IPS-18a (cell line): Measurements from ENCODE around the gene TRIO.

Source experiments
- H3K27ac ChIP-seq: one replicate; pipeline ENCODE4 v1.5.1; 2013; ENCODE audit warnings: low read length
- H3K27me3 ChIP-seq: one replicate; pipeline ENCODE4 v1.6.1; 2013; ENCODE audit warnings: mild to moderate bottlenecking, low read length; ENCODE audit not compliant: control insufficient read depth, insufficient read depth
- H3K36me3 ChIP-seq: one replicate; pipeline ENCODE4 v1.6.1; 2013; ENCODE audit warnings: low read depth, low read length; ENCODE audit not compliant: control insufficient read depth
- H3K4me1 ChIP-seq: one replicate; pipeline ENCODE4 v1.6.1; 2013; ENCODE audit warnings: low read depth, low read length; ENCODE audit not compliant: control insufficient read depth
- H3K4me3 ChIP-seq: one replicate; pipeline ENCODE4 v1.5.1; 2013; ENCODE audit warnings: low read length
- H3K9ac ChIP-seq: one replicate; pipeline ENCODE4 v1.6.1; 2013; ENCODE audit warnings: mild to moderate bottlenecking, low read length, moderate library complexity
- H3K9me3 ChIP-seq: one replicate; pipeline ENCODE4 v1.6.1; 2013; ENCODE audit warnings: low read depth, low read length; ENCODE audit not compliant: control insufficient read depth

The TRIO gene

DNA sequence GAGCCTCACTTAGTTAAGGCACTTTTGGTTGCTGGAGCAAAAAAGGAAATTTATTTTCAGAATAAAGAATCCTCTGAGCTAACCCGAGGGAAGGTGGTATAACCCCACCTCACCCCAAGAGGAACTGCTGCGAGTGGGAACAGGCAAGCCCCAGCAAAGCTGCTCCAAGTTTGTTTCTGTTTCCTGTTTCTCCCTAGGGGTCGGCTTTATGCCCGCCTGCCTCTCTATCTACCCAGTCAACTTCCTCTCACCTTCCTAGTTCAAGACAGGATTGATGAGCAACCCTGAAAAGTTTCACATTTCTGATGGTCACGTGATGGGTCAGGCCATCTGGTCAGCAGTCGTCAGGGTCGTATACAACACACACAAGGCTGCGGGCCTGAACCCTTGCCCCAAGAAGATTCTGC is 31.1 kb downstream of the TRIO start:
- Histone ChIP-seq H3K4me3 (no peak overlapping the region), H3K9me3 (no peaks in the 10 kb centered on the region), H3K36me3 (no peaks in the 10 kb centered on the region), H3K27me3 (no peaks in the 10 kb centered on the region), H3K9ac (peak overlapping the region; percentile 14), H3K27ac (peak overlapping the region; percentile 34), H3K4me1 (peaks cover 53% of the 10 kb centered on the region)

DNA sequence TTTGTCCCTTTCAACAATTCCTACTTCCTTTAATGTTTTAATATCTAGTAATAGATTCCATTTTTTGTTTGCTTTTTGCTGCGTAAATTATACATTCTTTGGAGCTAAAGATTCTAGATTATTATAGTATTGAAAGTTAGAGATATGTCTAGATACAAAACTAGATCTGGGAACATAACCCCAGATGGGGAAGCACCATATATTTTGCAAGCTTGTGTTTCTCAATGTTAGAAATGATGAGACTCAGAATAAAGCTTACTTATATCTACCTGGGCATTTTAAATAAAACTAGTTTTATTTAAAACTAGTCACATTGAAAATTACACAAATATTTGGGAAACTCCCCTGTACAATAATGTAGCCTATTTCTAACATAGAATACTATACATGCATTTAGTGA is 32.2 kb downstream of the TRIO start:
- Histone ChIP-seq H3K27me3 (no peaks in the 10 kb centered on the region), H3K27ac (no peak overlapping the region), H3K4me3 (no peak overlapping the region), H3K9me3 (no peaks in the 10 kb centered on the region), H3K4me1 (peaks cover 49% of the 10 kb centered on the region), H3K36me3 (no peaks in the 10 kb centered on the region), H3K9ac (no peak overlapping the region)

DNA sequence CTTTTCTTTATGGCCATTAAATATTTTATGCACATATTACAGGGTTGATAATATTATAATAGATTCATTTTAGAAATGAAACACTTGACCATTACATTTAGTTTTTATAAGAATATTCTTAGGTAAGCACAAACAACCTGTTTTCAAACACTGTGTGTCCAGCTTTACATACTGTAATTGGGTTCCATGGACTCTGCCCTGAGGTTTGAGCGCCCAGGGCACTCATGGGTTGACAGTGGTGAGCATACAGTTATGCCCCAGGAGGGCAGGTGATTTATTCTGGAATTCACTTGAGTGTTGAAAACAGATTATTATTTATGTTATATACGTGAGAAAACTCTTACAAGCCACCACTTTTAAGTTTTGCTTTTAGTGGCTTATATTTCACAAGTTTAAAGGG is 33.7 kb downstream of the TRIO start:
- H3K27ac ChIP-seq: no peak overlapping the region
- no peak overlapping the region for H3K4me3 ChIP-seq
- no peaks in the 10 kb centered on the region for H3K9me3 ChIP-seq
- H3K4me1 ChIP-seq: peaks cover 47% of the 10 kb centered on the region
- no peak overlapping the region for H3K9ac ChIP-seq
- no peaks in the 10 kb centered on the region for H3K36me3 ChIP-seq
- no peaks in the 10 kb centered on the region for H3K27me3 ChIP-seq

DNA sequence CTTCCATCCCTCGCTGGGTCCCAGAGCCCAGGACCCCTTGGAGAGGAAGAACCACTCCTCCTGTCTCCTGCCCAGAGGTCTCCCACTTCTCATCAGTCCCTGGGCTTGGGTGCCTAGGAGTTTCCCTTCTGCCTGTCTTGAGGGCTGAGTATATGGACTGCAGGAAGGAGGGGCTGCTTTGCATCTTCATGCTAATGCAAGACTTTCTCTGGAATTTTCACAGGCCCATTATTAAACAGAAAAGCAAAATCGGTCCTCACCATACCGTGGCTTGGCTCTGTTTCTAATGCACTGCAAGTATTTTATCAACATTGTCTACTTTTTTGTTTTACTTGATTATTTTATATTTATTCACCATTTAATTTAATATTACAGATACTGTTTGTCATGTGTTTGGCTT is 34.5 kb downstream of the TRIO start:
- no peak overlapping the region for H3K27ac ChIP-seq
- H3K9ac ChIP-seq: no peak overlapping the region
- H3K9me3 ChIP-seq: no peaks in the 10 kb centered on the region
- no peaks in the 10 kb centered on the region for H3K36me3 ChIP-seq
- peaks cover 49% of the 10 kb centered on the region for H3K4me1 ChIP-seq
- H3K4me3 ChIP-seq: no peak overlapping the region
- no peaks in the 10 kb centered on the region for H3K27me3 ChIP-seq

DNA sequence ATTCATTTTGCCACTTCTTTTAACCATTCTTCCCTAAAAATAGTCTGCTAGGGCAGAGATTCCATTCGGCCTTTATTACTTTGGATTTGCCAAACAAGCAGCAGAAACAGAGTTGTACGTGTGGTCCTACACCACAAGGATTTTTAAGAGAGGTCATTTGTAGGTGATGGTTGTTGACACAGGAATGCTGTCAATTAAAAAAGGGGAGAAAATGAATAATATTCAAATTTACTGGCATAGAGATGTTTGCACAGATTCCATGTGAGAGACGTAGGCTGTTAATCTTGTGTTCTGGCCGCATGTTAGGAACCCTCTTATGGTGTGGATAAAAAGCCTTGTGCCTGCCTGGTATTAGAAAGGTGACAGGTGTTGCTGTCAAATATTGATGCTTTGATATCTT is 34.9 kb downstream of the TRIO start:
- peaks cover 51% of the 10 kb centered on the region for H3K4me1 ChIP-seq
- H3K27ac ChIP-seq: no peak overlapping the region
- H3K27me3 ChIP-seq: no peaks in the 10 kb centered on the region
- H3K4me3 ChIP-seq: no peak overlapping the region
- H3K9ac ChIP-seq: no peak overlapping the region
- H3K9me3 ChIP-seq: no peaks in the 10 kb centered on the region
- H3K36me3 ChIP-seq: no peaks in the 10 kb centered on the region

DNA sequence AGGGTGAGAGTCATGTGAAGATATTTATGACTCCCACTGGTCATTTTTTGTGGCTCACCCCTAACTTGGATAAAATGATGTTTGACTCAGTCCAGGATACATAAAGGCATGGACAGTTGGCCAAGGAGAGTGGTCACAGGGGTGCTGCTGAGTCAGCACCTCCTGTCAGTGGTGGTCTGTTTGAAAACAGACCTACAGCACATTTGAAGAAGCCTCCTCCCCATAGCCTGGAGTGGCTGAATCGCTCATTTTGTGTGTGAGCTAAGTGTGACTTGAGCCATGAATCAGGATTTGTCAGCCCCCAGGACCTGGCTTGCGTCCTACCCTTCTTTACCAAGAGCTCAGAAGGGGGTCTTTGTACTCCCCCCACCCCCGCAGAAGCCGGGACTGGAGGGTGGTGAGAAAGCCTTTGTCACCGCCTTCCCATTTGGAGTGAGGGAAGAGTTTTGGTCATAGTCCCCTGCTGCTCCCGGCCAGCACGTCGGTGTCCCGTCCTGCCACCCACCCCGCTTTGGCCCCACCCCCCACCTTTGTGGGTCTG is 35.6 kb downstream of the TRIO start:
- Histone ChIP-seq H3K9ac (no peak overlapping the region), H3K27ac (no peak overlapping the region), H3K4me3 (no peak overlapping the region), H3K9me3 (no peaks in the 10 kb centered on the region), H3K27me3 (no peaks in the 10 kb centered on the region), H3K36me3 (no peaks in the 10 kb centered on the region), H3K4me1 (peaks cover 52% of the 10 kb centered on the region)

DNA sequence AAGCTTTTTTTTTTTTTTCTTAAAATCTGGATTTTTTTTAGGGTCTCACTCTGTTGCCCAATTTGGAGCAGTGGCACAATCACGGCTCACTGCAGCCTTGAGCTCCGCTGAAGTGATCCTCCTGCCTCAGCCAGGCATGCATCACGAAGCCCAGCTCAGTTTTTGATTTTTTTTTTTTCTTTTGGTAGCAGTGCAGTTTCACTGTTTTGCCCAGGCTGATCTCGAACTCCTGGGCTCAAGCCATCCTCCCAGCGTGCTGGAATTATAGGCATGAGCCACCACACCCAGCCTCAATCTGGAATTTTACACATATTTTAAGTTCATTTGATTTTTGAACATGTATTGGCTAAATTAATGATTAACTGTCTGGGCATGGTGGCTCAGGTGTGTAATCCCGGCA is 36.3 kb downstream of the TRIO start:
- H3K9ac ChIP-seq: no peak overlapping the region
- H3K4me3 ChIP-seq: no peak overlapping the region
- no peak overlapping the region for H3K27ac ChIP-seq
- no peaks in the 10 kb centered on the region for H3K9me3 ChIP-seq
- H3K27me3 ChIP-seq: no peaks in the 10 kb centered on the region
- no peaks in the 10 kb centered on the region for H3K36me3 ChIP-seq
- H3K4me1 ChIP-seq: peaks cover 52% of the 10 kb centered on the region

DNA sequence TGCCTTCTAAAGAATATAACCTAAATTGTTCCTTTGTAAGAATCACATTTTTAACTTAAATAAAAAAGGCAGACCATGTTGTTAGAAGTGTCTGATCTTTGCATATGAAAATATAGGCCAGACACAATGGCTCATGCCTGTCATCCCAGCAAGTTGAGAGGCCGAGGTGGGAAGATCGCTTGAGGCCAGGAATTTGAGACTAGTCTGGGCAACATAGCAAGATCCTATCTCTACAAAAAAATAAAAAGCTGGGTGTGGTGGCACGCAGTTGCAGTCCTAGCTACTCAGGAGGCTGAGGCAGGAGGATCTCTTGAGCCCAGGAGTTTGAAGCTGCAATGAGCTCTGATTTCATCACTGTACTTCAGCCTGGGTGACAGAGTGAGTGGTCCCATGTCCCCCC is 37.3 kb downstream of the TRIO start:
- Histone ChIP-seq H3K4me1 (peaks cover 52% of the 10 kb centered on the region), H3K27me3 (no peaks in the 10 kb centered on the region), H3K9ac (no peak overlapping the region), H3K9me3 (no peaks in the 10 kb centered on the region), H3K27ac (no peak overlapping the region), H3K36me3 (no peaks in the 10 kb centered on the region), H3K4me3 (no peak overlapping the region)

DNA sequence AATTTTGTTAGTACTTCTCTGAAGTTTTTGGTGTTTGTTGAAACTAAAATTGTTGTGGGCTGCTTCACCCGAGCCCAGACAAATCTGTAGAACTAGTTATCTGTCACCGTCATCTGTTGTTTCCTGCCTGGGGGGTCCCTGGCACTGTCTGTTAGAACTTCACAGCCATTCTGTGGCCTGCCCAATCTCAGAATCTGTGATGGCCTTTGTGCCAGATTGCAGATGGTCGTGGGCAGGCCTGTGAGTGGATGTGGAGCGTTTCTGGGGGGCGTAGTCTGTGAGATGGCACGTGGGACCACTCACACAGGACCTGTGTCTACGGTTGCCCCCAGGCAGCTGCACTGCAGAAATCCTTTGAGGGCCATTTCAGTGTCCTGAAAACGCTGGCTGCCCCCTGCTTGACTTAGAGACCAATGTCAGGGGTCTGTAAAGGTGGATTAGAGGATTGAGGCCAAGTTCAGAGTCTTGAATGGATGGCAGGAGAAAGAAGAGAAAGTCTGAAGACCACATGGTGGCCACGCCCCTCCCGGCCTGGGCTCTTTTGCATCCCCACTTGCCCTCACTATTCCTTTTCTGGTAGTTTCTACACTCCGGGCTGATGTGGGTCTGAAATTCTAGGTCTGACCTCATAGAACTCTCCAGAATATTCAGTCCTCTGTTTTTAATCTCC is 38.3 kb downstream of the TRIO start:
- no peak overlapping the region for H3K27ac ChIP-seq
- no peak overlapping the region for H3K4me3 ChIP-seq
- no peaks in the 10 kb centered on the region for H3K9me3 ChIP-seq
- H3K36me3 ChIP-seq: no peaks in the 10 kb centered on the region
- no peaks in the 10 kb centered on the region for H3K27me3 ChIP-seq
- peaks cover 52% of the 10 kb centered on the region for H3K4me1 ChIP-seq
- H3K9ac ChIP-seq: no peak overlapping the region

DNA sequence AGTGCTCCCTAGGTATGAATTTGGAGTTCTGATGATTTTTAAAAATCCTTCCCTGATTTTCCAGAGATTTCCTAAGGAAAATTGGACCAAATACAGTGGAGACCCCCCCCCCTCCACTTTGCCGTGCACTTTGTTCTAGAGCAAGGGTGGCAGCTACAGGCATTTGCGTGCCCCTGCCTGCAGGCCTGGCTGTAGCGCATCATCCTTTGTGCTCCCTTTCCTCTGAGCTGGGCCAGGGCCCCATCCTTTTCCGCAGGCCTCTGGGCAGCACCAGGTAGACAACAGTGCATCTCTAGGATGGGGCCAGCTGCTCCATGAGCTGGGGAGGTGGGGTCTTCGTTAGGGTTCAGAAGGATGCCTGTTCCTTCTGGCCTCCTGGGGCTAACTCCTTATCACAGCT is 39.6 kb downstream of the TRIO start:
- Histone ChIP-seq H3K9ac (no peak overlapping the region), H3K27me3 (no peaks in the 10 kb centered on the region), H3K4me3 (no peak overlapping the region), H3K36me3 (no peaks in the 10 kb centered on the region), H3K27ac (no peak overlapping the region), H3K9me3 (no peaks in the 10 kb centered on the region), H3K4me1 (peaks cover 53% of the 10 kb centered on the region)

DNA sequence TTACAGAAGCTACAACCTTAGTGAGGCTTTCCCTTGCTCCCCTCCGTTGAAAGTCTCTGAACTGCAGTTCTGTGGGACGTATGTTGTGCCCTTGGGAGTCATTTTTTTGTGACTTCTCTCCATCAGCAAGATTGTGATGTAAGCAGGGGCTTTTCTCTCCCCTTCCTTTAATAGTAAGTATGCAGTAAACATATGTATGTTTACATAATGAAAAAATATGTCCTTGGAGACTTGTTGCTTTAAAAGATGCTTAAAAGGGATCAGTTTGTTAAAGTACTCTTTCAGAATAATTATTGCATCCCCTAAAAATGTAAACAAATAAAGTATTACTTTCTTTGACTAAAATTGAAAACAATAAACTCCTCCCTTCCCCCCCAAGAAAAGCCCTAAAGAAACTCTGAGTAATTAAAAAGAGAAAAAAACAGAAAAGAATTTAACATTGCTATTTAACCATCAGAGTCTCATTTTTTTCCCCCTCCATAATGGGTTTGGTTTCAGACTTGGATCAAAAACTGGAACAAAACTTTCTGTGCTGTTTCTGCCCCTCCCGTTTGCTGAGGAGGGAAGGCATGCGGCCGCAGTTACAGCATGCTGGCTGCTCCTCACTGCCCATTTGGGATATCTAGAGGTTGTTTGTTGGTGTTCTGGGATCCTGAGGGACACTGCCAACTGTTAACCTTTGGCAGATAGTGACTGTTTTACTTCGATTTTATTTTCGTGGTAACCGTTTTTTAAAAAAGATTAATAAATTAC is 40.2 kb downstream of the TRIO start:
- Histone ChIP-seq H3K27ac (no peak overlapping the region), H3K27me3 (no peaks in the 10 kb centered on the region), H3K9ac (no peak overlapping the region), H3K36me3 (no peaks in the 10 kb centered on the region), H3K9me3 (no peaks in the 10 kb centered on the region), H3K4me1 (peaks cover 55% of the 10 kb centered on the region), H3K4me3 (no peak overlapping the region)

DNA sequence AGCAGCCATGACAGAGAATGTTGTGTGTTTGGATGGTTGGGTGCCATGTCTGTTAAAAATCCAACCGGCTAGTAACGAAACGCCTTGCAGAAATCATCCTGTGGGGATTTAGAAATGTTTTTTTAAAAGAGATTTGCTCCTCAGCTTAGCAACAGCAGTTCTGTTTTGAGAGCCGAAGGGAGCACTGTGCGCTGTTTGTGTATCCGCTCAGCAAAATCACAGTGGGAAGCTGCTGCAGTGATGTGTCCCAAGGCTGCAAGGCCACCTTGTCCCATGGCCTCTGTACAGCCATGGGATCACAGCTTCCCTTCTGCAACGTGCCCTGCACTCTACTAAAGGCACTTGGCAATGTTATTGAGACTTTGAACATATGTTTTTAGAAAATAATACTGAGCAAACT is 40.9 kb downstream of the TRIO start:
- Histone ChIP-seq H3K9me3 (no peaks in the 10 kb centered on the region), H3K4me1 (peaks cover 50% of the 10 kb centered on the region), H3K4me3 (no peak overlapping the region), H3K27ac (no peak overlapping the region), H3K36me3 (no peaks in the 10 kb centered on the region), H3K9ac (no peak overlapping the region), H3K27me3 (no peaks in the 10 kb centered on the region)
